Measurements from ENCODE around the gene SGCA. TPM values are rescaled to one million over a fixed set of nuclear protein-coding genes. Genes with fewer than 3 reads are reported as not detected.
A peak's percentile ranks its signal among the peaks of the same experiment; 100 is the strongest.

SGCA gene
- total and polyA plus RNA-seq, 2 of the 8 experiments (the other 6 are each of a cell fraction or from before 2014, with no cell fraction given): 0.12 TPM; not detected in 1

DNA sequence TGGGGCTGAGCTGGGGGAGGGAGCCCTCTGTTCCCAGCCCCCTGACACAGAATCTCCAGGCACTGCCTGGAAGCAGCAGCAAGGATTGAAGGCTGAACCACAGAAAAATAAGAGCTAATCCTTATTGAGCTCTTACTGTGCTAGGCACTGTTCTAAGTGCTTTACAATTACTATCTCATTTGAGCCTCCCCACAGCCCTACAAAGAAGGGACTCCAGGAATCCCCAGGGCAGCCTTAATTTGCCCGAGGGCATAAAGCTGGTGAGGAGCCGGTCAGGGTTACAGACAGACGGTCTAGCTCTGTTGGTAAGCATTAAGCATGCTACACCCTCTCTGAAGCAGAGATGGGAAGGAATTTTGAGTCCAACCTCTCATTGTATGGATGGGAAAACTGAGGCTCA is 42.9 kb upstream of the SGCA start:
- H3K14ac ChIP-seq (ENCODE audit: insufficient read length): no peak overlapping the region
- POLR2A ChIA-PET (ENCODE audit: partially characterized antibody): interaction anchor here (0.7 to 2.2 kb wide), 10 partner anchors 9 to 152 kb away, joined by 3 to 10 read pairs (median 4); partner anchors contain the start of gene TMEM92
- H4K20me1 ChIP-seq (replicated peaks in 1 of 2; ENCODE audit: control insufficient read depth in 1 of 2, insufficient read depth in 2 of 2, low read length in 2 of 2): no peaks in the 10 kb centered on the region
- no peak overlapping the region for H3K4me3 ChIP-seq (ENCODE audit: extremely low read depth in 1 of 4, insufficient read depth in 2 of 4, low read depth in 3 of 4, low read length in 4 of 4)
- H3K23me2 ChIP-seq (ENCODE audit: low read depth, low read length): peaks cover 4% of the 10 kb centered on the region
- DNase-seq (ENCODE audit: low read depth in 1 of 2, low spot score in 2 of 2): no peak
- H2BK5ac ChIP-seq (ENCODE audit: low read depth, low read length): 0 out of 2 replicates have a peak overlapping the region, but pooled peaks have one; percentile 86
- CTCF ChIA-PET (ENCODE audit: partially characterized antibody): interaction anchor here (1.0 to 23.0 kb wide), 17 partner anchors 9 to 146 kb away, joined by 3 to 412 read pairs (median 5); partner anchors contain the start of genes PDK2 and SGCA
- H4K5ac ChIP-seq (ENCODE audit: insufficient read length, low read depth, low read length): no peak overlapping the region
- H3K56ac ChIP-seq (replicated peaks; ENCODE audit: insufficient read length, low read depth, low read length): no peak overlapping the region
- H3K4me2 ChIP-seq (ENCODE audit: insufficient read depth in 1 of 2, low read depth in 2 of 2, low read length in 2 of 2): peak overlapping the region in 1 of 2 experiments; percentile 42; a peak in 2 of 4 replicates
- no peak overlapping the region for H2BK15ac ChIP-seq (ENCODE audit: low read length)
- FAIRE-seq: no peak
- no peaks in the 10 kb centered on the region for H3K9me3 ChIP-seq (ENCODE audit: insufficient read depth in 2 of 2, low read depth in 1 of 2, low read length in 1 of 2)
- no peaks in the 10 kb centered on the region for H3K36me3 ChIP-seq (ENCODE audit: control insufficient read depth in 2 of 4, insufficient read depth in 4 of 4, low read length in 3 of 4)
- WGBS, 2 experiments (ENCODE audit: extremely low coverage in 1 of 2, insufficient coverage in 1 of 2, insufficient read length in 1 of 2, insufficient replicate concordance in 2 of 2, low coverage in 1 of 2, low lambda C conversion rate in 2 of 2, missing lambda C conversion rate in 1 of 2): 74% methylated on average over 3 of the region's 3 CpGs; no CpG with 5 or more reads in 1 of the 2 experiments
- H3K27me3 ChIP-seq (replicated peaks in 1 of 4; ENCODE audit: control insufficient read depth in 3 of 4, extremely low read depth in 1 of 4, insufficient read depth in 3 of 4, low read length in 3 of 4): peaks cover 0 to 18% (median 9%) of the 10 kb centered on the region in 4 experiments; a peak in 5 of 7 replicates
- peak overlapping the region; percentile 62; the same call in 1 of the 2 replicates for H2BK20ac ChIP-seq (ENCODE audit: low read length)
- 0 out of 2 replicates have a peak overlapping the region, but pooled peaks have one; percentile 35 for H4K8ac ChIP-seq (ENCODE audit: extremely low read depth, insufficient read depth, low read length)
- no peaks in the 10 kb centered on the region for H3K79me1 ChIP-seq (ENCODE audit: low read depth, low read length)
- H3K4ac ChIP-seq (replicated peaks; ENCODE audit: insufficient read length, low read depth, low read length): no peak overlapping the region
- peaks cover 5 to 22% (median 17%) of the 10 kb centered on the region in 4 experiments for H3K4me1 ChIP-seq (replicated peaks in 1 of 4; ENCODE audit: control insufficient read depth in 3 of 4, insufficient read depth in 4 of 4, low read length in 3 of 4)
- H2AFZ ChIP-seq (ENCODE audit: low read length): no peak overlapping the region
- H4K91ac ChIP-seq (replicated peaks; ENCODE audit: insufficient read length, low read length): peak overlapping the region; percentile 5
- H2BK12ac ChIP-seq (ENCODE audit: low read depth, low read length): peak overlapping the region; percentile 63; the same call in 1 of the 2 replicates
- H2AK5ac ChIP-seq (ENCODE audit: low read depth, low read length): peak overlapping the region; percentile 33; the same call in 1 of the 2 replicates
- H2BK120ac ChIP-seq (replicated peaks; ENCODE audit: low read depth, low read length): no peak overlapping the region
- 0 out of 2 replicates have a peak overlapping the region, but pooled peaks have one; percentile 57 for H3K18ac ChIP-seq (ENCODE audit: extremely low read depth, low read length)
- 0 out of 7 replicates have a peak overlapping the region, but pooled peaks of 1 of the 4 experiments have one; percentile 37 for H3K9ac ChIP-seq (replicated peaks in 1 of 4; ENCODE audit: extremely low read depth in 1 of 4, low read depth in 3 of 4, low read length in 3 of 4)
- TF ChIP-seq NRF1 (IDR thresholded peaks at IDR 0.05; ENCODE audit: low read depth, low read length) (no peak), RBBP5 (IDR thresholded peaks at IDR 0.05; ENCODE audit: borderline replicate concordance, low read depth, low read length) (no peak), TAF1 (IDR thresholded peaks at IDR 0.05; ENCODE audit: low read depth, low read length) (no peak), SIN3A (conservative IDR thresholded peaks at IDR 0.05 in 1 of 2, IDR thresholded peaks at IDR 0.05 in 1 of 2; ENCODE audit: low read depth in 1 of 2, low read length in 2 of 2) (no peak), JUND (IDR thresholded peaks at IDR 0.05; ENCODE audit: low read length) (no peak), TAF7 (optimal IDR thresholded peaks at IDR 0.05; ENCODE audit: borderline replicate concordance, low read depth, low read length) (no peak), SUZ12 (IDR thresholded peaks at IDR 0.05; ENCODE audit: low read length) (no peak), CTBP2 (IDR thresholded peaks at IDR 0.05; ENCODE audit: borderline replicate concordance, insufficient read depth, insufficient read length, low read length) (no peak)
- H3K79me2 ChIP-seq (ENCODE audit: control insufficient read depth in 1 of 2, insufficient read depth in 2 of 2, low read length in 2 of 2): no peaks in the 10 kb centered on the region
- no peak overlapping the region for H3K27ac ChIP-seq (ENCODE audit: low read depth, low read length)
- H3K23ac ChIP-seq (ENCODE audit: insufficient read length): no peak overlapping the region
